Measurements from ENCODE around the gene PHTF1. TPM values are rescaled to one million over a fixed set of nuclear protein-coding genes. Genes with fewer than 3 reads are reported as not detected.

The PHTF1 gene
- total and polyA plus RNA-seq, 10 of the 15 experiments (the other 5 are each of a cell fraction or from before 2014, with no cell fraction given), result 7.8 to 37.6 (median 24.1) TPM

DNA sequence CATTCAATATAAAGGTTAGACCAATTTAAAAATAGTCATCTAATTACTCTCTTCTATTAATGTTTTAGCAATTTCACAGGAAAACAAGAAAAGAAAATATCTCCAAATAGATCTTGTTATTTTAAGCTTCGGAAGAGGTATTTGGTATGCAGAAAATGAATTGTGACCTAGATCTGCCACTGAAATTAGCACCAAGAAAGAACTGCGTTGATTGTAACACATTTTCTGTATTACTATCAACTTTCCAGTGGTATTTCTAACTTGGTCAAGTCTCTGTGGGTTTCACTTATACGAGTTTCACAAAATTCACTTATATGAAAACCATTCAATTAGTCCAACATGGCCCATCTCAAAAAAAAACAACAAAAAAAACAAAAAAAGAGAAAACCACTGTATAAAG is 41.2 kb upstream of the PHTF1 start (continued):
- TF ChIP-seq, protein P1, sequence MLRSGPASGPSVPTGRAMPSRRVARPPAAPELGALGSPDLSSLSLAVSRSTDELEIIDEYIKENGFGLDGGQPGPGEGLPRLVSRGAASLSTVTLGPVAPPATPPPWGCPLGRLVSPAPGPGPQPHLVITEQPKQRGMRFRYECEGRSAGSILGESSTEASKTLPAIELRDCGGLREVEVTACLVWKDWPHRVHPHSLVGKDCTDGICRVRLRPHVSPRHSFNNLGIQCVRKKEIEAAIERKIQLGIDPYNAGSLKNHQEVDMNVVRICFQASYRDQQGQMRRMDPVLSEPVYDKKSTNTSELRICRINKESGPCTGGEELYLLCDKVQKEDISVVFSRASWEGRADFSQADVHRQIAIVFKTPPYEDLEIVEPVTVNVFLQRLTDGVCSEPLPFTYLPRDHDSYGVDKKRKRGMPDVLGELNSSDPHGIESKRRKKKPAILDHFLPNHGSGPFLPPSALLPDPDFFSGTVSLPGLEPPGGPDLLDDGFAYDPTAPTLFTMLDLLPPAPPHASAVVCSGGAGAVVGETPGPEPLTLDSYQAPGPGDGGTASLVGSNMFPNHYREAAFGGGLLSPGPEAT (IDR thresholded peaks at IDR 0.05; ENCODE audit: low read depth), result 0 out of 2 replicates have a peak, but pooled peaks have one; percentile 15
- TF ChIP-seq NKRF (conservative IDR thresholded peaks at IDR 0.05) (no peak), EZH2 (IDR thresholded peaks at IDR 0.05; ENCODE audit: borderline replicate concordance, control insufficient read depth, low read depth, low read length) (no peak), POLR2AphosphoS2 (IDR thresholded peaks at IDR 0.05; ENCODE audit: low read depth, low read length) (no peak), YY1 (IDR thresholded peaks at IDR 0.05; ENCODE audit: low read depth, low read length) (no peak), HSF1 (IDR thresholded peaks at IDR 0.05; ENCODE audit: low read depth, low read length) (no peak), ZNF217 (IDR thresholded peaks at IDR 0.05) (no peak), NFYA (IDR thresholded peaks at IDR 0.05; ENCODE audit: borderline replicate concordance, low read depth, low read length) (no peak), NBN (IDR thresholded peaks at IDR 0.05) (no peak), TAF1 (IDR thresholded peaks at IDR 0.05; ENCODE audit: borderline replicate concordance, low read depth, low read length) (no peak), MLLT1 (IDR thresholded peaks at IDR 0.05) (no peak), BCLAF1 (IDR thresholded peaks at IDR 0.05) (no peak), IRF3 (IDR thresholded peaks at IDR 0.05) (no peak), CHD4 (IDR thresholded peaks at IDR 0.05) (no peak), FOXM1 (IDR thresholded peaks at IDR 0.05; ENCODE audit: low read depth, low read length) (peak; percentile 22; the same call in 1 of the 2 replicates), MEF2A (IDR thresholded peaks at IDR 0.05; ENCODE audit: insufficient read depth, low read depth, low read length) (no peak), SREBF1 (IDR thresholded peaks at IDR 0.05; ENCODE audit: low read length) (no peak), MEF2B (IDR thresholded peaks at IDR 0.05; ENCODE audit: partially characterized antibody, poor library complexity, severe bottlenecking) (peak; percentile 45)
- TF ChIP-seq, protein P2, sequence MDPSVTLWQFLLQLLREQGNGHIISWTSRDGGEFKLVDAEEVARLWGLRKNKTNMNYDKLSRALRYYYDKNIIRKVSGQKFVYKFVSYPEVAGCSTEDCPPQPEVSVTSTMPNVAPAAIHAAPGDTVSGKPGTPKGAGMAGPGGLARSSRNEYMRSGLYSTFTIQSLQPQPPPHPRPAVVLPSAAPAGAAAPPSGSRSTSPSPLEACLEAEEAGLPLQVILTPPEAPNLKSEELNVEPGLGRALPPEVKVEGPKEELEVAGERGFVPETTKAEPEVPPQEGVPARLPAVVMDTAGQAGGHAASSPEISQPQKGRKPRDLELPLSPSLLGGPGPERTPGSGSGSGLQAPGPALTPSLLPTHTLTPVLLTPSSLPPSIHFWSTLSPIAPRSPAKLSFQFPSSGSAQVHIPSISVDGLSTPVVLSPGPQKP (IDR thresholded peaks at IDR 0.05; ENCODE audit: low read depth, low read length), result no peak
